Effector memory CD4-positive, alpha-beta T cell (primary cell): ENCODE data around the gene P3H2.

ENCODE experiments used
- DNase-seq, 3 donors: peaks; one replicate each; pipeline ENCODE4 v3.0.0-alpha.2; 2020
- H3K27ac ChIP-seq: 2 replicates; pipeline ENCODE4 v1.7.0; 2013; ENCODE audit warnings: mild to moderate bottlenecking, low read length, moderate library complexity; ENCODE audit not compliant: insufficient read depth, poor library complexity, severe bottlenecking
- H3K27me3 ChIP-seq: replicated peaks from 2 replicates; pipeline ENCODE4 v1.7.0; 2013; ENCODE audit warnings: mild to moderate bottlenecking, low read length; ENCODE audit not compliant: insufficient read depth, control insufficient read depth, poor library complexity, severe bottlenecking
- H3K36me3 ChIP-seq: 2 replicates; pipeline ENCODE4 v1.7.0; 2013; ENCODE audit warnings: mild to moderate bottlenecking, low read length, moderate library complexity; ENCODE audit not compliant: control insufficient read depth, insufficient read depth
- H3K4me1 ChIP-seq: 2 replicates; pipeline ENCODE4 v1.7.0; 2013; ENCODE audit warnings: low read length, mild to moderate bottlenecking; ENCODE audit not compliant: control insufficient read depth, insufficient read depth, poor library complexity, severe bottlenecking
- H3K4me3 ChIP-seq: 2 replicates; pipeline ENCODE4 v1.7.0; 2013; ENCODE audit warnings: low read length, low read depth, mild to moderate bottlenecking; ENCODE audit not compliant: insufficient read depth, poor library complexity, severe bottlenecking
- H3K9me3 ChIP-seq: 2 replicates; pipeline ENCODE4 v1.7.0; 2013; ENCODE audit warnings: mild to moderate bottlenecking, low read length, moderate library complexity; ENCODE audit not compliant: control insufficient read depth

The P3H2 gene

GRCh38 chr3:189945935-189946709 is 174.6 kb downstream of the P3H2 start:
- Histone ChIP-seq H3K9me3 (no peaks in the 10 kb centered on the region), H3K4me3 (no peak overlapping the region), H3K4me1 (no peaks in the 10 kb centered on the region), H3K27me3 (no peaks in the 10 kb centered on the region), H3K36me3 (no peaks in the 10 kb centered on the region), H3K27ac (no peak overlapping the region)
- no peak for DNase-seq

- Histone ChIP-seq H3K4me3 (no peak overlapping the region), H3K9me3 (no peaks in the 10 kb centered on the region), H3K27me3 (no peaks in the 10 kb centered on the region), H3K27ac (no peak overlapping the region), H3K36me3 (no peaks in the 10 kb centered on the region), H3K4me1 (no peaks in the 10 kb centered on the region)
- no peak for DNase-seq
These were observed 176.2 kb downstream of the P3H2 start for GRCh38 chr3:189944285-189945145.

- Histone ChIP-seq H3K4me1 (no peaks in the 10 kb centered on the region), H3K27me3 (no peaks in the 10 kb centered on the region), H3K36me3 (no peaks in the 10 kb centered on the region), H3K9me3 (no peaks in the 10 kb centered on the region), H3K4me3 (no peak overlapping the region), H3K27ac (no peak overlapping the region)
- DNase-seq = no peak
These were observed 177.7 kb downstream of the P3H2 start for GRCh38 chr3:189942948-189943347.

GRCh38 chr3:189941679-189942078 is 179.0 kb downstream of the P3H2 start:
- no peak overlapping the region for H3K27ac ChIP-seq
- DNase-seq = no peak
- H3K4me3 ChIP-seq = no peak overlapping the region
- H3K27me3 ChIP-seq = no peaks in the 10 kb centered on the region
- no peaks in the 10 kb centered on the region for H3K36me3 ChIP-seq
- H3K4me1 ChIP-seq = no peaks in the 10 kb centered on the region
- no peaks in the 10 kb centered on the region for H3K9me3 ChIP-seq

- no peaks in the 10 kb centered on the region for H3K4me1 ChIP-seq
- no peak for DNase-seq
- H3K36me3 ChIP-seq = no peaks in the 10 kb centered on the region
- H3K4me3 ChIP-seq = no peak overlapping the region
- H3K9me3 ChIP-seq = no peaks in the 10 kb centered on the region
- H3K27ac ChIP-seq = no peak overlapping the region
- no peaks in the 10 kb centered on the region for H3K27me3 ChIP-seq
These were observed 179.6 kb downstream of the P3H2 start for GRCh38 chr3:189941125-189941524.

- Histone ChIP-seq H3K36me3 (no peaks in the 10 kb centered on the region), H3K4me1 (no peaks in the 10 kb centered on the region), H3K27ac (no peak overlapping the region), H3K27me3 (no peaks in the 10 kb centered on the region), H3K9me3 (no peaks in the 10 kb centered on the region), H3K4me3 (no peak overlapping the region)
- DNase-seq = no peak
These were observed 183.2 kb downstream of the P3H2 start for GRCh38 chr3:189937302-189938127.

- H3K4me3 ChIP-seq = no peak overlapping the region
- no peaks in the 10 kb centered on the region for H3K9me3 ChIP-seq
- no peaks in the 10 kb centered on the region for H3K27me3 ChIP-seq
- DNase-seq = no peak
- no peak overlapping the region for H3K27ac ChIP-seq
- no peaks in the 10 kb centered on the region for H3K4me1 ChIP-seq
- H3K36me3 ChIP-seq = no peaks in the 10 kb centered on the region
These were observed 184.3 kb downstream of the P3H2 start for GRCh38 chr3:189936201-189936945.

- Histone ChIP-seq H3K27ac (no peak overlapping the region), H3K4me3 (no peak overlapping the region), H3K27me3 (no peaks in the 10 kb centered on the region), H3K9me3 (no peaks in the 10 kb centered on the region), H3K4me1 (no peaks in the 10 kb centered on the region), H3K36me3 (no peaks in the 10 kb centered on the region)
- no peak for DNase-seq
These were observed 192.5 kb downstream of the P3H2 start for GRCh38 chr3:189927975-189928895.

GRCh38 chr3:189921770-189922169 is 198.9 kb downstream of the P3H2 start:
- no peaks in the 10 kb centered on the region for H3K36me3 ChIP-seq
- H3K9me3 ChIP-seq = no peaks in the 10 kb centered on the region
- H3K4me3 ChIP-seq = no peak overlapping the region
- H3K4me1 ChIP-seq = no peaks in the 10 kb centered on the region
- H3K27me3 ChIP-seq = no peaks in the 10 kb centered on the region
- no peak for DNase-seq
- no peak overlapping the region for H3K27ac ChIP-seq
